OCI-LY1 (cell line): Measurements from ENCODE around the gene COA8.

Source experiments
- H2AFZ ChIP-seq: fragments of 200-600 bp; sonication (generic), shearing (Covaris generic); 2 replicates; pipeline ENCODE4 v1.6.0; 2014; ENCODE audit warnings: antibody characterized with exemption, mild to moderate bottlenecking, low read length
- H3F3A ChIP-seq: fragments of 200-600 bp; sonication (generic), shearing (Covaris generic); 2 replicates; pipeline ENCODE4 v1.6.0; 2014; ENCODE audit warnings: mild to moderate bottlenecking, antibody characterized with exemption, low read length, moderate library complexity; ENCODE audit not compliant: insufficient read depth
- H3K27ac ChIP-seq: fragments of 200-600 bp; sonication (generic); 2 replicates; pipeline ENCODE4 v1.5.1; 2014; ENCODE audit warnings: low read length, mixed run types, mild to moderate bottlenecking, low read depth; ENCODE audit not compliant: poor library complexity, severe bottlenecking
- H3K27me3 ChIP-seq: fragments of 200-600 bp; sonication (generic); 2 replicates; pipeline ENCODE4 v1.6.0; 2014; ENCODE audit warnings: antibody characterized with exemption, mild to moderate bottlenecking, low read length, moderate library complexity; ENCODE audit not compliant: insufficient read depth
- H3K36me3 ChIP-seq: fragments of 200-600 bp; sonication (generic); 2 replicates; pipeline ENCODE4 v1.6.1; 2014; ENCODE audit warnings: mild to moderate bottlenecking, antibody characterized with exemption, low read length, moderate library complexity, mixed read lengths; ENCODE audit not compliant: insufficient read depth
- H3K4me1 ChIP-seq: fragments of 200-600 bp; sonication (generic); 2 replicates; pipeline ENCODE4 v1.5.1; 2014; ENCODE audit warnings: mild to moderate bottlenecking, low read length, moderate library complexity; ENCODE audit not compliant: insufficient read depth, severe bottlenecking
- H3K4me2 ChIP-seq: fragments of 200-600 bp; sonication (generic), shearing (Covaris generic); 2 replicates; pipeline ENCODE4 v1.6.1; 2014; ENCODE audit warnings: low read length
- H3K4me3 ChIP-seq: fragments of 200-600 bp; sonication (generic); 2 replicates; pipeline ENCODE4 v1.5.1; 2014; ENCODE audit warnings: low read length, low read depth, mild to moderate bottlenecking, mixed read lengths; ENCODE audit not compliant: poor library complexity, severe bottlenecking
- H3K79me2 ChIP-seq: fragments of 200-600 bp; shearing (Covaris generic); 2 replicates; pipeline ENCODE4 v1.6.1; 2016; ENCODE audit warnings: mixed run types, low read length, mixed read lengths; ENCODE audit not compliant: insufficient read depth
- H3K9ac ChIP-seq: fragments of 200-600 bp; sonication (generic), shearing (Covaris generic); 2 replicates; pipeline ENCODE4 v1.6.1; 2014; ENCODE audit warnings: mild to moderate bottlenecking, low read length, mixed read lengths
- H3K9me2 ChIP-seq: fragments of 200-600 bp; sonication (generic), shearing (Covaris generic); 2 replicates; pipeline ENCODE4 v1.6.1; 2014; ENCODE audit warnings: low read depth, mild to moderate bottlenecking, low read length, mixed read lengths
- H3K9me3 ChIP-seq: fragments of 200-600 bp; shearing (Covaris generic); 2 replicates; pipeline ENCODE4 v1.6.1; 2014; ENCODE audit warnings: low read length, mixed read lengths
- H4K20me1 ChIP-seq: fragments of 200-600 bp; sonication (generic), shearing (Covaris generic); 2 replicates; pipeline ENCODE4 v1.6.0; 2016; ENCODE audit warnings: mild to moderate bottlenecking, low read length; ENCODE audit not compliant: insufficient read depth
- EZH2 ChIP-seq: fragments of 200-600 bp; sonication (generic), shearing (Covaris generic); IDR thresholded peaks from 2 replicates; pipeline ENCODE4 v1.8.0; 2017; ENCODE audit warnings: borderline replicate concordance, mixed run types, mild to moderate bottlenecking, antibody characterized with exemption, low read length, moderate library complexity, mixed read lengths
- TF ChIP-seq, protein P1 (sequence below): fragments of 200-600 bp; sonication (generic), shearing (Covaris generic); IDR thresholded peaks from 2 replicates; pipeline ENCODE4 v1.5.1; 2017; ENCODE audit warnings: mild to moderate bottlenecking, antibody characterized with exemption, low read length, moderate library complexity, mixed read lengths

The COA8 gene

DNA sequence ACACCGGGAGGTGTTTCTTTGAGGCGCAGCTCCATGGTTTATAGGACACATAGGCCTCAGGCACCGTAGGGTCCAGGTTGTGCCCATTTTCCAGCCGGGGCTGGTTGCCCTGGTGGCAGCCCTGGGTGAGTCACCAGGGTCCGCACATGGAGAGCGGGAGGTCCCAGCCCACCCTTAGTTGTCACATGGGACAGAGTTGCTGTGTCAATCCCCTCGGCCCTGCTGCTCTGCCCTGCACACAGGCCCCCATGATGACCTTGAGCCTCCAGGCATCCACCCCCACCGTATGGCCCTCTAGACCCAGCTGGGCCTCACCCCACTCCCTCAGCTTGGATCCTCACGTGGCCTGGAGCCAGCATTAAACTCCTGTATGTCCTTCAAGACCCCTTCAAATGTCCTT is 26.1 kb upstream of the COA8 start:
- TF ChIP-seq, protein P1, sequence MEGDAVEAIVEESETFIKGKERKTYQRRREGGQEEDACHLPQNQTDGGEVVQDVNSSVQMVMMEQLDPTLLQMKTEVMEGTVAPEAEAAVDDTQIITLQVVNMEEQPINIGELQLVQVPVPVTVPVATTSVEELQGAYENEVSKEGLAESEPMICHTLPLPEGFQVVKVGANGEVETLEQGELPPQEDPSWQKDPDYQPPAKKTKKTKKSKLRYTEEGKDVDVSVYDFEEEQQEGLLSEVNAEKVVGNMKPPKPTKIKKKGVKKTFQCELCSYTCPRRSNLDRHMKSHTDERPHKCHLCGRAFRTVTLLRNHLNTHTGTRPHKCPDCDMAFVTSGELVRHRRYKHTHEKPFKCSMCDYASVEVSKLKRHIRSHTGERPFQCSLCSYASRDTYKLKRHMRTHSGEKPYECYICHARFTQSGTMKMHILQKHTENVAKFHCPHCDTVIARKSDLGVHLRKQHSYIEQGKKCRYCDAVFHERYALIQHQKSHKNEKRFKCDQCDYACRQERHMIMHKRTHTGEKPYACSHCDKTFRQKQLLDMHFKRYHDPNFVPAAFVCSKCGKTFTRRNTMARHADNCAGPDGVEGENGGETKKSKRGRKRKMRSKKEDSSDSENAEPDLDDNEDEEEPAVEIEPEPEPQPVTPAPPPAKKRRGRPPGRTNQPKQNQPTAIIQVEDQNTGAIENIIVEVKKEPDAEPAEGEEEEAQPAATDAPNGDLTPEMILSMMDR: no peak
- TF ChIP-seq EZH2: no peak
- no peak overlapping the region for H3K27ac ChIP-seq

DNA sequence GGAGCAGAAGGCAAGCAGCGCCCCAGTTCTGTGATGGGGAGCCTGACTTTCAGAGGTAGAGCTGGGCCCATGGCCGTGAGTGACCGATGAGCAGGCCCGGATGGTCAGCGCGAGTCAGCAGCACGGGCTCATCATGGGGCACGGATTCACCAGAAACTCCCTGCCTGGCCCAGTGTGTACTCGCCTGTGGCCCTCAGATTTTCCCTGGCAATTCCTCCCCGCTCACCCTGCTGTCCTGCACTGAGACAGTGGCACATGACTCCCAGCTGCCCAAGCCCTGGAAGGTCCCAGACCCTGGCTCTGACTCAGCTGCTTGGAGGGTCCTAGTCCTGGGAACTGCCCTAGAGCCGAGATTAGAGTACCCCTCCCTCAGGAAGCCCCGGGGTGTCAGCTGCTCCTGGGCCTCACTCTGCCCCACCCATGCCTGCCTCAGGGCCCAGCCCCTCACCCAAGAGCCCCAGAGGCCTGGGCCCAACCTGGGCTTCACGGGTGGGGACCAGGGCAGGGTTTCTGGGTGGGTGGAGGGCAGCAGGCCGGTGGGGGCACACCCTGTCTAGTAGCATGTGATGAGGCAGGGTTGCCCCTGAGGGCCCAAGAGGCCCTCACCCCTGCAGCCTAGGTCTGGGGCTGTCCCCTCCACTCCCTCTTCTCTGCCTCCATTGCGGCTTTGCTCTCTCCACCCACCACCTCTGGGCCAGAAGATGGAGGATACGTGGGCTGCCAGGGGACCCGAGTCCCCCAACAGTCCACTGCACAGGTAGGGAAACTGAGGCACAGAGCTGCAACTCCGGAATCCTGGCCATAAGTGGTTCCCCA is 25.4 kb upstream of the COA8 start:
- Histone ChIP-seq H3K27me3 (0 out of 2 replicates have a peak, but pooled peaks cover 6% of the 10 kb centered on the region), H3K36me3 (peaks cover 21% of the 10 kb centered on the region; the same call in 1 of the 2 replicates), H3K79me2 (no peaks in the 10 kb centered on the region), H3K4me1 (no peaks in the 10 kb centered on the region), H3K9me2 (no peaks in the 10 kb centered on the region), H4K20me1 (no peaks in the 10 kb centered on the region), H3K4me3 (no peak overlapping the region), H3K9me3 (no peaks in the 10 kb centered on the region), H3K9ac (no peak overlapping the region), H3K4me2 (no peak overlapping the region), H2AFZ (no peak overlapping the region), H3F3A (no peaks in the 10 kb centered on the region), H3K27ac (no peak overlapping the region)
- no peak for TF ChIP-seq EZH2

More for the DNA sequence above, 26.1 kb upstream of the COA8 start:
- no peaks in the 10 kb centered on the region for H3K4me1 ChIP-seq
- no peak overlapping the region for H2AFZ ChIP-seq
- no peaks in the 10 kb centered on the region for H3F3A ChIP-seq
- H3K36me3 ChIP-seq: peaks cover 21% of the 10 kb centered on the region; the same call in 1 of the 2 replicates
- no peaks in the 10 kb centered on the region for H3K9me3 ChIP-seq
- no peaks in the 10 kb centered on the region for H4K20me1 ChIP-seq
- H3K27me3 ChIP-seq: 0 out of 2 replicates have a peak, but pooled peaks cover 6% of the 10 kb centered on the region
- no peaks in the 10 kb centered on the region for H3K79me2 ChIP-seq
- no peak overlapping the region for H3K9ac ChIP-seq
- H3K9me2 ChIP-seq: no peaks in the 10 kb centered on the region
- no peak overlapping the region for H3K4me2 ChIP-seq
- no peak overlapping the region for H3K4me3 ChIP-seq

DNA sequence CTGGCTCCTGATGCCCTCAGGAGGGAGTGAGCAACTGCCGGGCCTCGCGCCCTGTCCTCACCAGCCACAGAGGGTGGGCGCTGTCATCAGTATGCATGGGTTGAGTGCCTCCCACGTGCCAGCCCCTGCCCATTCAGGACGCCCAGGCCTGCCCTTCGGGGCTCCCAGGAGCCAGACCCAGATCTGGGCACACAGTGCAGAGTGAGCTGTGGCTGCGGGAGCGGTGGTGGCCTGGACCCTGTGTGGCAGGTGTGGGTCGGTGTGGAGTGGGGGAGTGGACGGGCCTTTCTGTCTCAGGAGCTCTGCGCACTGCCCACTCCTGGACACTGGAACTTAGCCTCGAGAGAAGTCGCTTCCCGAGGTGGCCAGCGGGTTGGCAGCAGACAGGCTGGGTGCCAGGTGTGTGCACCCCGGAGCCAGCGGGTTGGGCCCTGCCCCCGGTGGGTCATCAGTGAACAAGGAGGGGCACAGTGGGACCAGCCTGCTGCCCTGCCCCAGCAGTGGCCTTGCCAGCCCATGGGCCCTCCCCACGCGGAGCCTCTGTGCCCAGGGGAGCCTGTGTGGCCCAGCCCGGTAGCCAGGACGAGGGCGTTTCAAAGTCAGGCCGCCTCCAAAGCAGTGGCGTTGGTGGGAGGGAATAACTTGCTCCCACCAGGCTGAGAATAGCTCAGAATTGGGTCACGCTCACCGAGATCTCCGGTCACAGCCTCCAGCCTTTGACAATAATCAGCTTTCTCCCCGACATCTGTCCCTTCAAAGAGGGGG is 24.3 kb upstream of the COA8 start:
- Histone ChIP-seq H3K9me2 (no peaks in the 10 kb centered on the region), H3K27ac (no peak overlapping the region), H3K79me2 (no peaks in the 10 kb centered on the region), H3K9me3 (no peaks in the 10 kb centered on the region), H3K36me3 (peaks cover 16% of the 10 kb centered on the region; the same call in 1 of the 2 replicates), H3K4me3 (no peak overlapping the region), H3K4me2 (no peak overlapping the region), H4K20me1 (no peaks in the 10 kb centered on the region), H3K4me1 (no peaks in the 10 kb centered on the region), H3K27me3 (0 out of 2 replicates have a peak, but pooled peaks cover 6% of the 10 kb centered on the region), H3F3A (no peaks in the 10 kb centered on the region), H3K9ac (no peak overlapping the region), H2AFZ (no peak overlapping the region)
- TF ChIP-seq EZH2: no peak
- TF ChIP-seq, protein P1: no peak
